PC-9 (cell line): ENCODE results near the gene ISX. TPM values are rescaled to one million over a fixed set of nuclear protein-coding genes. Genes with fewer than 3 reads are reported as not detected.

Experiments
- Bru-seq: library from RNA; stranded (reverse); fragments of 400-500 nt; gene quantifications from one replicate; lab custom pipeline; 2021; lab: Mats Ljungman, UMichigan
- BruChase-seq, 2 experiments: library from RNA; stranded (reverse); fragments of 400-500 nt; gene quantifications; one replicate each; lab custom pipeline; 2021; lab: Mats Ljungman, UMichigan
- BruUV-seq: library from RNA; stranded (reverse); fragments of 400-500 nt; replicated peaks from 2 replicates; lab custom pipeline; 2021; lab: Mats Ljungman, UMichigan
- CTCF ChIA-PET: fragments of 300-600 bp; sonication (Branson Sonifier 250); formaldehyde crosslinking; loops from one replicate; lab custom pipeline; 2022; ENCODE audit warnings: antibody characterized with exemption; lab: Charles Lee
- POLR2A ChIA-PET: fragments of 300-600 bp; sonication (Branson Sonifier 250); formaldehyde crosslinking; loops from one replicate; lab custom pipeline; 2022; ENCODE audit warnings: antibody characterized with exemption; ENCODE audit not compliant: unreplicated experiment; lab: Charles Lee
- DNase-seq, 2 experiments: peaks; one replicate each; pipeline versions ENCODE4 v3.0.0 to v3.0.0-alpha.2; 2015 to 2022; ENCODE audit warnings: mixed read lengths in 1 of 2
- H2AFZ ChIP-seq: fragments of 200-600 bp; sonication (generic); 2 replicates; pipeline ENCODE4 v1.8.1; 2017; ENCODE audit warnings: antibody characterized with exemption
- H3F3A ChIP-seq: fragments of 200-600 bp; sonication (generic); 2 replicates; pipeline ENCODE4 v1.8.1; 2017; ENCODE audit warnings: antibody characterized with exemption, mild to moderate bottlenecking, low read depth; ENCODE audit not compliant: insufficient read depth
- H3K27ac ChIP-seq: fragments of 200-600 bp; sonication (generic); 2 replicates; pipeline ENCODE4 v1.6.1; 2016; ENCODE audit warnings: mixed run types
- H3K27me3 ChIP-seq: fragments of 200-600 bp; sonication (generic); 2 replicates; pipeline ENCODE4 v1.6.1; 2016; ENCODE audit warnings: low read depth, mixed run types; ENCODE audit not compliant: insufficient read depth
- H3K36me3 ChIP-seq: fragments of 200-600 bp; sonication (generic); 2 replicates; pipeline ENCODE4 v1.6.1; 2016; ENCODE audit warnings: low read depth, mixed run types
- H3K4me1 ChIP-seq: fragments of 200-600 bp; sonication (generic); replicated peaks from 2 replicates; pipeline ENCODE4 v1.6.1; 2016; ENCODE audit warnings: mixed run types; ENCODE audit not compliant: insufficient read depth
- H3K4me2 ChIP-seq: fragments of 200-600 bp; sonication (generic); 2 replicates; pipeline ENCODE4 v1.6.1; 2017; ENCODE audit warnings: mixed run types
- H3K4me3 ChIP-seq: fragments of 200-600 bp; sonication (generic); 2 replicates; pipeline ENCODE4 v1.6.1; 2016; ENCODE audit warnings: mixed run types
- H3K79me2 ChIP-seq: fragments of 200-600 bp; sonication (generic); 2 replicates; pipeline ENCODE4 v1.6.1; 2017; ENCODE audit warnings: low read depth, mixed run types
- H3K9me2 ChIP-seq: fragments of 200-600 bp; sonication (generic); 2 replicates; pipeline ENCODE4 v1.8.1; 2017; ENCODE audit warnings: mild to moderate bottlenecking; ENCODE audit not compliant: insufficient read depth
- H3K9me3 ChIP-seq: fragments of 200-600 bp; sonication (generic); 2 replicates; pipeline ENCODE4 v1.8.1; 2016; ENCODE audit warnings: low read depth; ENCODE audit not compliant: insufficient read depth
- H4K20me1 ChIP-seq: fragments of 200-600 bp; sonication (generic); 2 replicates; pipeline ENCODE4 v1.8.1; 2017; ENCODE audit not compliant: insufficient read depth
- CTCF ChIP-seq: fragments of 200-600 bp; sonication (generic); conservative IDR thresholded peaks from 2 replicates; pipeline ENCODE4 v1.6.1; 2017; ENCODE audit warnings: mixed run types, antibody characterized with exemption, mild to moderate bottlenecking, moderate library complexity
- EZH2 ChIP-seq: fragments of 200-600 bp; sonication (generic); IDR thresholded peaks from 2 replicates; pipeline ENCODE4 v1.8.0; 2017; ENCODE audit warnings: antibody characterized with exemption, low read depth
- intact Hi-C: fragments of 100-400 bp; cut with micrococcal nuclease; formaldehyde crosslinking; loops from one replicate; pipeline ENCODE4 v1.10.0; 2022; ENCODE audit not compliant: unreplicated experiment
- long read RNA-seq: library from polyadenylated mRNA; stranded (forward); transcript quantifications from one replicate; pipeline ENCODE4 v2.0.0, GENCODE V29; 2022
- total RNA-seq: library from RNA; stranded (reverse); gene quantifications from 2 replicates; pipeline ENCODE4 v1.2.3, GENCODE V29; 2021

Gene ISX
- total RNA-seq (not detected in 2 replicates), Bru-seq, nascent RNA (not detected), BruChase-seq, experiment 1, labeled RNA remaining after a 2-hour chase (not detected), BruChase-seq, experiment 2, labeled RNA remaining after a 6-hour chase (not detected)
- long read RNA-seq, result 0 reads

GRCh38 chr22:35065796-35066218 lies at the start of gene ISX:
Gene ISX (plus strand): TSS chr22:35066158. CDS start chr22:35067088, 930 bp downstream.
- Histone ChIP-seq H3K4me1 (no peaks in the 10 kb centered on the region), H3K27me3 (peaks cover 19% of the 10 kb centered on the region; the same call in 1 of the 2 replicates), H3K4me3 (no peak within 1 kb of the TSS), H3K79me2 (no peaks in the 10 kb centered on the region), H3K9me3 (no peaks in the 10 kb centered on the region), H3K27ac (no peak within 1 kb of the TSS), H4K20me1 (no peaks in the 10 kb centered on the region), H3K36me3 (no peaks in the 10 kb centered on the region), H3F3A (no peaks in the 10 kb centered on the region), H2AFZ (no peak within 1 kb of the TSS), H3K9me2 (no peaks in the 10 kb centered on the region; the same call in 1 of the 2 replicates), H3K4me2 (no peak within 1 kb of the TSS)
- no TSS peak for BruUV-seq
- CTCF ChIA-PET, result no interaction called here
- POLR2A ChIA-PET, result no interaction called here
- DNase-seq, result no peak
- TF ChIP-seq EZH2 (no peak), CTCF (no peak)
- intact Hi-C loops, result no loop called here

DNA sequence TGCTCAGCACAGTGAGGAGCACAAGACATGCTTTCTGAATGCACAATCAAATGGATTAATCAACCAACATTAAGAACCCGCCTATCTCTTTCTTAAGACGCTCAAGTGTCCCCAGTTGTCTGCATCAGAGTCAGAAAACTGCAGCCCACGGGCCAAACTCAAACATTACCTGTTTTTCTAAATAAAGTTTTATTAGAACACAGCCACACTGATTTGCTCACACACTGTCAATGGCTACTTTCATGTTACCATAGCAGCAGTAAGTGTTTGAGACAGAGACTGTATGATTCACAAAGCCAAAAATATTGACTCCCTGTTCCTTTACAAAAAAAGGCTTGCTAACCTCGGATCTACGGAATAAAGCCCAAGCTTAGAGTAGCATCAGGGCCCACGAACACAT lies 49.0 kb upstream of the ISX start:
- CTCF ChIA-PET, result no interaction called here
- Histone ChIP-seq H3K4me1 (no peaks in the 10 kb centered on the region), H2AFZ (no peak overlapping the region), H3K27me3 (peaks cover 70% of the 10 kb centered on the region), H3K36me3 (no peaks in the 10 kb centered on the region), H3K9me3 (no peaks in the 10 kb centered on the region), H3K4me3 (no peak overlapping the region), H3F3A (no peaks in the 10 kb centered on the region), H3K9me2 (no peaks in the 10 kb centered on the region), H3K27ac (no peak overlapping the region), H3K4me2 (no peak overlapping the region), H4K20me1 (no peaks in the 10 kb centered on the region), H3K79me2 (no peaks in the 10 kb centered on the region)
- BruUV-seq, result no TSS peak
- TF ChIP-seq EZH2 (no peak), CTCF (no peak)
- POLR2A ChIA-PET, result no interaction called here
- intact Hi-C loops, result no loop called here
- DNase-seq, result no peak

GRCh38 chr22:35018995-35019394 lies 47.0 kb upstream of the ISX start:
- Histone ChIP-seq H3K9me3 (no peaks in the 10 kb centered on the region), H3K79me2 (no peaks in the 10 kb centered on the region), H3K9me2 (no peaks in the 10 kb centered on the region), H2AFZ (no peak overlapping the region), H3K27me3 (peaks cover 64% of the 10 kb centered on the region), H3K27ac (no peak overlapping the region), H3K4me2 (no peak overlapping the region), H4K20me1 (no peaks in the 10 kb centered on the region), H3K4me3 (no peak overlapping the region), H3K4me1 (no peaks in the 10 kb centered on the region), H3K36me3 (no peaks in the 10 kb centered on the region), H3F3A (no peaks in the 10 kb centered on the region)
- CTCF ChIA-PET, result interaction anchor here (0.6 kb wide), 1 partner anchor 288 kb away, joined by 4 read pairs; no protein-coding TSS in a partner anchor
- DNase-seq, result no peak
- BruUV-seq, result no TSS peak
- intact Hi-C loops, result no loop called here
- POLR2A ChIA-PET, result no interaction called here
- no peak for TF ChIP-seq CTCF
